Measurements from ENCODE around the gene ADIPOR2. TPM values are rescaled to one million over a fixed set of nuclear protein-coding genes. Genes with fewer than 3 reads are reported as not detected.

Gene ADIPOR2
- total RNA-seq, 1 donor from 2014 or later = 83.6 TPM

GRCh38 chr12:1763153-1763552, 72.3 kb downstream of the ADIPOR2 start:
- Mint-ChIP-seq H3K4me1 (ENCODE audit: low read depth) (peaks cover 43% of the 10 kb centered on the region), H3K27me3 (no peaks in the 10 kb centered on the region), H3K9me3 (ENCODE audit: low read depth) (no peaks in the 10 kb centered on the region), H3K4me3 (ENCODE audit: low read depth) (no peak overlapping the region), H3K36me3 (ENCODE audit: insufficient read depth) (peaks cover 12% of the 10 kb centered on the region), H3K27ac (no peak overlapping the region)
- no peak for DNase-seq (ENCODE audit: low spot score, unreplicated experiment)
- TF ChIP-seq CTCF (IDR thresholded peaks at IDR 0.05; ENCODE audit: unreplicated experiment) = no peak

- H3K4me1 Mint-ChIP-seq (ENCODE audit: low read depth) = peaks cover 47% of the 10 kb centered on the region
- H3K27me3 Mint-ChIP-seq = no peaks in the 10 kb centered on the region
- H3K27ac Mint-ChIP-seq = peak overlapping the region; percentile 11
- no peaks in the 10 kb centered on the region for H3K9me3 Mint-ChIP-seq (ENCODE audit: low read depth)
- peaks cover 7% of the 10 kb centered on the region for H3K36me3 Mint-ChIP-seq (ENCODE audit: insufficient read depth)
- no peak overlapping the region for H3K4me3 Mint-ChIP-seq (ENCODE audit: low read depth)
- no peak for TF ChIP-seq CTCF (IDR thresholded peaks at IDR 0.05; ENCODE audit: unreplicated experiment)
- no peak for DNase-seq (ENCODE audit: low spot score, unreplicated experiment)
These were observed 75.2 kb downstream of the ADIPOR2 start for GRCh38 chr12:1766110-1766509.

- Mint-ChIP-seq H3K9me3 (ENCODE audit: low read depth) (no peaks in the 10 kb centered on the region), H3K4me3 (ENCODE audit: low read depth) (no peak overlapping the region), H3K27ac (peak overlapping the region; percentile 54), H3K27me3 (no peaks in the 10 kb centered on the region), H3K36me3 (ENCODE audit: insufficient read depth) (peaks cover 5% of the 10 kb centered on the region), H3K4me1 (ENCODE audit: low read depth) (peaks cover 52% of the 10 kb centered on the region)
- no peak for TF ChIP-seq CTCF (IDR thresholded peaks at IDR 0.05; ENCODE audit: unreplicated experiment)
- DNase-seq (ENCODE audit: low spot score, unreplicated experiment) = no peak
These were observed 76.7 kb downstream of the ADIPOR2 start for GRCh38 chr12:1767407-1768090.

- peaks cover 60% of the 10 kb centered on the region for H3K4me1 Mint-ChIP-seq (ENCODE audit: low read depth)
- H3K4me3 Mint-ChIP-seq (ENCODE audit: low read depth) = no peak overlapping the region
- H3K27ac Mint-ChIP-seq = no peak overlapping the region
- H3K27me3 Mint-ChIP-seq = no peaks in the 10 kb centered on the region
- H3K36me3 Mint-ChIP-seq (ENCODE audit: insufficient read depth) = peaks cover 8% of the 10 kb centered on the region
- no peaks in the 10 kb centered on the region for H3K9me3 Mint-ChIP-seq (ENCODE audit: low read depth)
- no peak for TF ChIP-seq CTCF (IDR thresholded peaks at IDR 0.05; ENCODE audit: unreplicated experiment)
- no peak for DNase-seq (ENCODE audit: low spot score, unreplicated experiment)
These were observed 77.7 kb downstream of the ADIPOR2 start for GRCh38 chr12:1768615-1769014.

GRCh38 chr12:1769809-1770494, 79.1 kb downstream of the ADIPOR2 start:
- Mint-ChIP-seq H3K27ac (peak overlapping the region; percentile 7), H3K9me3 (ENCODE audit: low read depth) (no peaks in the 10 kb centered on the region), H3K4me1 (ENCODE audit: low read depth) (peaks cover 56% of the 10 kb centered on the region), H3K36me3 (ENCODE audit: insufficient read depth) (peaks cover 8% of the 10 kb centered on the region), H3K4me3 (ENCODE audit: low read depth) (no peak overlapping the region), H3K27me3 (no peaks in the 10 kb centered on the region)
- DNase-seq (ENCODE audit: low spot score, unreplicated experiment) = no peak
- TF ChIP-seq CTCF (IDR thresholded peaks at IDR 0.05; ENCODE audit: unreplicated experiment) = no peak
